Measurements from ENCODE around the gene MAML2.

MAML2 gene

GRCh38 chr11:96044311-96044710 is 298.7 kb downstream of the MAML2 start:
- DNase-seq (ENCODE audit: low read depth) = no peak

GRCh38 chr11:96043291-96043690 is 299.7 kb downstream of the MAML2 start:
- no peak overlapping the region for H3K4me3 ChIP-seq (ENCODE audit: low read depth, low read length)
- TF ChIP-seq CTCF (IDR thresholded peaks at IDR 0.05; ENCODE audit: low read depth, low read length, missing control alignments) = no peak
- no peak for DNase-seq (ENCODE audit: low read depth)

More at GRCh38 chr11:96044311-96044710, 298.7 kb downstream of the MAML2 start:
- no peak overlapping the region for H3K4me3 ChIP-seq (ENCODE audit: low read depth, low read length)
- TF ChIP-seq CTCF (IDR thresholded peaks at IDR 0.05; ENCODE audit: low read depth, low read length, missing control alignments) = no peak

- TF ChIP-seq CTCF (IDR thresholded peaks at IDR 0.05; ENCODE audit: low read depth, low read length, missing control alignments) = no peak
- no peak overlapping the region for H3K4me3 ChIP-seq (ENCODE audit: low read depth, low read length)
- no peak for DNase-seq (ENCODE audit: low read depth)
Observed at GRCh38 chr11:96038046-96038445, 304.9 kb downstream of the MAML2 start.

- DNase-seq (ENCODE audit: low read depth) = no peak
- TF ChIP-seq CTCF (IDR thresholded peaks at IDR 0.05; ENCODE audit: low read depth, low read length, missing control alignments) = no peak
- H3K4me3 ChIP-seq (ENCODE audit: low read depth, low read length) = no peak overlapping the region
Observed at GRCh38 chr11:96037405-96037949, 305.5 kb downstream of the MAML2 start.

- H3K4me3 ChIP-seq (ENCODE audit: low read depth, low read length) = no peak overlapping the region
- no peak for TF ChIP-seq CTCF (IDR thresholded peaks at IDR 0.05; ENCODE audit: low read depth, low read length, missing control alignments)
- DNase-seq (ENCODE audit: low read depth) = no peak
Observed at GRCh38 chr11:96036863-96037262, 306.1 kb downstream of the MAML2 start.

GRCh38 chr11:96035740-96036078 is 307.3 kb downstream of the MAML2 start:
- no peak for DNase-seq (ENCODE audit: low read depth)
- no peak for TF ChIP-seq CTCF (IDR thresholded peaks at IDR 0.05; ENCODE audit: low read depth, low read length, missing control alignments)

GRCh38 chr11:96035031-96035739 is 307.8 kb downstream of the MAML2 start:
- no peak for DNase-seq (ENCODE audit: low read depth)
- no peak overlapping the region for H3K4me3 ChIP-seq (ENCODE audit: low read depth, low read length)

More at GRCh38 chr11:96035740-96036078, 307.3 kb downstream of the MAML2 start:
- H3K4me3 ChIP-seq (ENCODE audit: low read depth, low read length) = no peak overlapping the region

More at GRCh38 chr11:96035031-96035739, 307.8 kb downstream of the MAML2 start:
- no peak for TF ChIP-seq CTCF (IDR thresholded peaks at IDR 0.05; ENCODE audit: low read depth, low read length, missing control alignments)

Data from GM12864 (cell line).